Measurements from ENCODE around the gene SLC39A12.

- TF ChIP-seq YY1 (IDR thresholded peaks at IDR 0.05; ENCODE audit: insufficient read depth, insufficient read length) (no peak), ZNF274 (IDR thresholded peaks at IDR 0.05; ENCODE audit: low read depth, low read length) (no peak), SUZ12 (IDR thresholded peaks at IDR 0.05; ENCODE audit: extremely low read depth, insufficient read depth, insufficient read length) (no peak)
Observed at GRCh38 chr10:17921378-17921777, 30.3 kb upstream of the SLC39A12 start.
